ENCODE data around the gene INPP5A.
A peak's percentile ranks its signal among the peaks of the same experiment; 100 is the strongest.

Gene INPP5A

DNA sequence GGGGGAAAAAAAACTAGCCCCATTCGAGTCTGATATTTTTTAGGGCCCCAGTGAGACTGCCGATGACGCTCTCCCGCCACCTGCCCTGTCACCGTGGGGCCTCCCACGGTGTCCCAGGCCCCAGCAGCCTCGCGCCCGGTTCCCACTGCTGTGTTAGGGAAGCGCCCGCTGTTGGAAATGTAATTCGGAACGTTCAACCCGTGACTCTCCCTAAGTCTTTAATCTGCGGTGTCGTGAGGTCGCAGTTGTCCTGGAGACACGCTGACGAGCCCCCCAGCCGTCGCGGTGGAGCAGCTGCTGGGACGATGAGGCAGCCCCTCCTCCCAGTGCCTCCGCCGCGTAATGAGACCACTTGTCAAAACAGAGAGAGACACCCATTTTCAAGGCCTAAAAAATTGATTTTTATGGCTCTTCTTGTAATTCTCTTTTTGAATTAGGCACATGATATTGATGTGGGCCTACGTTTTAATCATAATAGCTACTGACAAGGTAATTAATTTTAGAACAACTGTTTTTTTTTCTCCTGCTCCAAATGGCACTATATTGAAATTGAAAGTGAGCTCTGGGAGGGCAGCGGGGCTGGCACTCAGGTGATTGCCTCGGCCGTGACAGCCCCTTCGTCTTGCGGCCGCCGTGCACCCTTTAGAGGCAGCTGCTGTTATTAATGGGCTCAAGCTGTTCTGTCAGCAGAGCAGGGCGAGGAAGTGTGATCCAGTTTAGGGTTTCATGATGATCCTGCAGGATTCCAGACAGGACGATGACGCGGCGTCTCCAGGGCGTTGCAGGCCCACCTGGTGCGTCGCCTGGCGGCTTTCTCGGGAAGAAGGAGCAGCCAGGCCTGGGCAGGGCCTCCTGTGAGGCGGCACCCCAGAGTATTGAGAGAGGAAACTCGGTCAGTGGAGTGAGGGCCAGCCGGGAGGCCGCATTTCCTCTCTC is 185.1 kb downstream of the INPP5A start:
- peak; percentile 35 for DNase-seq (ENCODE audit: low spot score)

DNA sequence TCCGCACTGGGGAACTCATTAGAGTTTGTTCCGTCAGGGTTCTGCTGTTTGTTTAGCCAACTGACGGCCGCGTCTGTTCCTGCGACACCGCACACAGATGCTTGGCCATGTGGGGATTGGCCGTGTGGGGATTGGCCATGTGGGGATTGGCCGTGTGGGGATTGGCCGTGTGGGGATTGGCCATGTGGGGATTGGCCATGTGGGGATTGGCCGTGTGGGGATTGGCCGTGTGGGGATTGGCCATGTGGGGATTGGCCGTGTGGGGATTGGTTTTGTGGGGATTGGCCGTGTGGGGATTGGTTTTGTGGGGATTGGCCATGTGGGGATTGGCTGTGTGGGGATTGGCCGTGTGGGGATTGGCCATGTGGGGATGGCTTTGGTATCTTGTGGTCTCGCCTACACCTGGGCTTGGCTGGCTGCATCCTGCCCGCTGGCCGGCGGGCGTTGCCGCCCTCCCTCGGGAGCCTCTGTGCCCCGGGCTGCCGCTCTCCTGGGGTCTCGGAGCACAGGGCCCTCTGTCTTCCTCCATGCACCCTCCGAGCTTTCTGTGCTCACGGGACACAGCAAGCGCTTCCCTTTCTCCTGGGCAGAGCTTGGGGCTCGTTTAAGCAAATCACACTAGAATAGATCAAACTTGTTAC is 185.9 kb downstream of the INPP5A start:
- no peak for DNase-seq (ENCODE audit: low spot score)

DNA sequence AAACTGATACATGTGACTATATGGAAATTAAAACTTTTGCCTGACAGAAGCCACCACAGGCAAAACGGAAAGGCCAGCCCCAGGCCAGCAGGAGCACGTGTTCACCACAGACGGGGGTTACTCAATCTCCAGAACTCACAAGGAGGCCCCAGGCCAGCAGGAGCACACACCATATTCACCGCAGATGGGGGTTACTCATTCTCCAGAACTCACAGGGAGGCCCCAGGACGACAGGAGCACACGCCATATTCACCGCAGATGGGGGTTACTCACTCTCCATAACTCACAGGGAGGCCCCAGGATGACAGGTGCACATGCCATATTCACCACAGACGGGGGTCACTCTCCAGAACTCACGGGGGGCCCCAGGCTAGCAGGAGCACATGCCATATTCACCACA is 186.9 kb downstream of the INPP5A start:
- DNase-seq (ENCODE audit: low spot score), result no peak

DNA sequence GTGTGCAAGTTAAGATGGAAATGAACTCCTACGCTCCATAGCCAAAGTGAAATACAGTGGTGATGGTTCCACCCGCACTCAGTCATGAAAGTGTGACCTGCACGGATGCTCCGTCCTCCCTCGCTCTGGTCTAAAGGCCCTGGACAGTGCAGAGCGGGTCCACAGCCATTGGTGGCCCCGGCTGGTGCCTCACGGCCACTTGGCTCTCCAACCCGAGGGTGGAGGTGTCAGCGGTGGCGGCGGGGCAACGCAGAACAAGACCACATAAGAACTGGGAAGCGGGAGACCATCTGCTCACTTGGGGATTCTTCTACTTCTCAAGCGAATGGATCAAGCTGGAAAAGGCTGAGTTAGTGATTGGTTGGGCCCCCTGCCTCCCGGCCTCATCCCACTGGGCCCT is 187.6 kb downstream of the INPP5A start:
- no peak for DNase-seq (ENCODE audit: low spot score)

DNA sequence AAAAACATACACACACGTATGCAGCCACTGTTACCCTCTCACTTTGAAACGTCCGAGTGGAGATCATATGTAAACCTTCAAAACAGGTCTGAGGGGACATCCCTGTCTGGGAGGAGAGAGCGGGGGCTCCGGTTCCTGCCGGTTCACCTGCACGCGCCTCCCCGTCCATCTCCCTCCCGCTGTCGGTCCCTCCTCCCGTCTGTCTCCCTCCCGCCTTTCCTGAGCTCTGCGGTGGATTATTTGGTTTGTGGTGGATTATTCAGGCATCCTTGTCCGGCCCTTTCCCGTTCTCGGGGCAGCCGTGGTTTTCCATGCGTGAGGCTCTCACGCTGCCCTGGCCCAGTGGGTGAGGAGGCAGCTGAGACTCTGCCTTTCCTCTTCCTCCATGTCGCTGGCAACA is 188.6 kb downstream of the INPP5A start:
- DNase-seq (ENCODE audit: low spot score), result no peak

DNA sequence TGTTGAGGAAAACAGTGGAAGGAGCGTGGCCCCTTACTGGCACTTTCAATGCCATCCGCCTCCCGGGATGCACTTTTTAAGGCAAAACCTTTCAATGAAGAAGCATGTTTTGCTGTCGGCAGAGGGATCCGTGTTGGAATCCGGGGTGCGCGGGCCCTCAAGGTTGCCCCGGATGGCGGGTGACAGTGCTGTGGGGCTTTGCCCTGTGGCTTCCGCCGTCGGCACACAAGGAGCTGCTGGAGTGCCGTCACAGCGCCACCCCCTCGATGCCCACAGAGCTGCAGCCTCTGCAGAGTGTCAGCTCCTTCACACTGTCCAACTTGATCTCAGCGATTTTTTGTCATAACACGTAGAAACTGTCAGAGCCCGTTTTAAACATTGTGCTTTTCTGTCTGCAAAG is 189.4 kb downstream of the INPP5A start:
- no peak for DNase-seq (ENCODE audit: low spot score)

DNA sequence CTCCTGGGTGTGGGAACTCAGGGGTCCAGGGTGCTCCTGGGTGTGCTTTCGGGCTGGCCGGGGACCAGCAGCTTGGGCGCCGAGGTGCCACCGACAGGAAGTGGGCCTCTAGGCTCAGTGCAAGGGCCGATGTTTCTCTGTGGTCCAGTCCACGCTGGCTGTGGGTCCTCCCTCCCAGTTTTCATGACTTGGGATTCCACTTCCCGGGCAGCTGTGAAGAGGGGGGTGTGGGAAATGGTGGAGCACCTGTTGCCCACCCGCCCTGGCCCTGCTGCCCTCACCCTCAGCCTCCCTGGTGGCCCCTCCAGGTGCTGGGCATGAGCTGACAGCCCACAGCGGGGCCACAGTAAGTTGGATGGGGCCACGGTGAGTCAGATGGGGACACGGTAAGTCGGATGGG is 189.8 kb downstream of the INPP5A start:
- DNase-seq (ENCODE audit: low spot score), result no peak

DNA sequence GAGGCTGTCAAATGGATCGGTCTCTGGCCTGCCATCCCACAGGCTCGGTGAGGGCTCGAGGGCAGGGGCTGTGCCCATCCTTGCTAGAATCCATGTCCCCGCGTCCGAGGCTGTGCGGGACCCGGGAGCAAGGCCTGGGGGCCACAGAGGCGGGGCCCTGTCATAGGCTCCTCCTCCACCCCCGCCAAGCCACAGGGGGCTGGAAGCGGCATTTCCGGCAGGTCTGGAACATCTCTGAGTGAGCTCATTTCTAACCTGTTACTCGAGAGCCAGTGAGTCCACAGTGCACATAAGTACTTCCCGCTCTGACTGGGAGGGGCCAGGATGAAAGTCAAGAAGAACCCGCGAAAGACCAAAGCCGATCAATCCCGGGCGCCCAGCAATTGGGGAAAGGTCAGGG is 190.7 kb downstream of the INPP5A start:
- no peak for DNase-seq (ENCODE audit: low spot score)

DNA sequence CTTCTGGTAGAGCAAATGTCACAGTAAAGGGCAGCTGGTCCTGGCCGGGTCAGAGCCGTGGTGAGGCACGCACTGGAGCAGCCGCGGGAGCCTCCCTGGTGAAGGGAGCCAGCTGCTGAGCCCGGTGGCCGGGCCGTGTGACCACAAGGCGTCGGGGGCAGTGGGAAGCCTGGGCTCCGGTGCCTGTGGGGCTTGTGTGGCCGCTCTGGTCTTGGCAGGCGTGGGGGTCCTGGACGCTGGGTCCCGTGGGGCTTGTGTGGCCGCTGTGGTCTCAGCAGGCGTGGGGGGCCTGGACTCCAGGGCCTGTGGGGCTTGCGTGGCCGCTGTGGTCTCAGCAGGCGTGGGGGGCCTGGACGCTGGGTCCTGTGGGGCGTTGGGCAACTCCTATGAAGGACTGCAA is 191.2 kb downstream of the INPP5A start:
- DNase-seq (ENCODE audit: low spot score), result no peak

DNA sequence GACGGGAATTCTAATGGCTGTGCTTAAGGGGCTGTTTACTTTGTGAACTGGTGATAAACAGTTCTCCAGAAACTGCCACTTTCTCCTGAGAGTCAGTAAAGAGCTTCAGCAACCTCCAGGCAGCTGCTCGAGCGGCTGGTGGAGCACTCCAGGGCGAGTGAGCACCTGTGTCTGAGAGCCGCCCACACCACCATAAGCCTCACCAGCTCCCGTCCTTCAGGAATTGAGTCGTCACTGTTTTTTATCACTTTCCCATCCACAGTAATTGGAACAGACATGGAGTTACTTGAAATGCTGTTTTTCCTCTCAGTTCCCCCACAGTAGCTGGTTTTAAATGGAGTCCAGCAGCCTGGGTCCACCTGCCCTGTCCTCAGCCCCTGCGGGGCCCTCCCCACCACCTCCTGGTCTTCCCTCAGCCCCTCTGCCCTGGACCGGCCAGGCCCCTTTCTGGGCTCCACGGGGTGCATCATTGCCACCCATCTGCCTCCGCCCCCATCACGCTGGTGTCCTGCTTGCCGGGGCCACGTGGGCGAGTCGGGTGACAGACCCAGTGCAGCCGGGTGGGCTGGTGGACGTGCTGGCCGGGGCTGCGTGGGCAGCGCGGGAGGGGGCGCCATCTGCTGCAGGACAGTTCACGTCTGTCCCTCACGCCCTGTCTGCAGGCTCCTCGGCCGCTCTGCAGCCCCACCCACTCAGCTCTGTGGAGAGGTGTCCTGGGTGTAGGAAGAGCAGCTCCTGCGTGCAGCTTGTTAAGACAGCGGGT is 192.4 kb downstream of the INPP5A start:
- no peak for DNase-seq (ENCODE audit: low spot score)

DNA sequence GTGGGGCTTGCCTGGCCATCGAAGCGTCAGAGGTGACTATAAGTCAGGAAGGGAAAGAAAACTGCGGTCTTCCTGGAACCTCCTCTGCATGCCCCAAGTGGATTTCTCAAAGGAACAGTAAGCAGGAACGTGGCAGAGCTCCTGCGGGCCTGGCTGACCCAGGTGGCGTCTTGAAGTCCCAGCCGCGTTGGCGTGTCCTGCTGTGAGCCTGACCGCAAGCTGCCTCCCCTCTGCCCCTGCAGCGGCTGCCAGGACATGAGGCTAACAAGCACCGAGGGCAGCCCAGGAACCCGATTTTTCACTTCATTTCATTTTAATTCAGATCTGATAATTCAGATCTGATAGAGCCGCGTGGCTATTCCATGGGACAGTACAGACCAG is 193.0 kb downstream of the INPP5A start:
- DNase-seq (ENCODE audit: low spot score), result no peak

DNA sequence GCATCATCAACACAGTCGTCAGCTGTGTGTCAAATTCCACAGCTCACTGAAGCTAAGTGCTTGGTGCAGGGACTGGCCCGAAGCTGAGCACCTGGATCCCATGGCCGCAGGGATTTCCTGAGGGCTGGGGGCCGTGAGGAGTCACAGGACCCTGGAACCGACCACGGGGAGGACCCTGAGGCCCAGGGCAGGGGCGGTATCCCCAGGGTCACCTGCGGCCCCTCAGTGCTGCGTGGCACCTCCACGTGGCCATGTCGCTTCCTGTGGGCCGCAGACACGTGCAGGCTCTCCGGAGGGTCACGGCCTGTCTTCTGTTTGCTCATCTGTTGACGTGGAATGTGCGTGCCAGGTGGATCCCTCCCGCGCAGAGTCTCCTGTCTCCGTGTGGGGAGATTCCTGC is 194.9 kb downstream of the INPP5A start:
- DNase-seq (ENCODE audit: low spot score), result no peak

DNA sequence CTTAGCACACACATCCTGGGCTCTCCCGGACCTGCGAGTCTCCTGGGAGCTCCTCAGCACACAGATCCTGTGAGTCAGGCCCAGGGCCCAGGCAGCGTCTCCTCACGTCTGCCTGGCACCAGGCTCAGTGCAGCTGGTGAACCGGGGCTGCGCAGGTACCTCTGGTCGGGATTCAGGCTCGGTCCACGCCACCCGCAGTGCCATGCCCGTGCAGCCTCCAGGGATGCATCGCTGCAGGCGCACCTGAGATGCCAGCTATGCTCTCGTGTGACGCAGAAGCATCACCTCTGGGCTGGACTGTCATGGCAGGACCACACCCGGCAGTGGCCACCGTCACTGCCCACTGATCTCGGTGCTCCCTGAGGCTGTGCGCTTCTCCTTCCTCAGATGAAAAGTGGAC is 196.3 kb downstream of the INPP5A start:
- DNase-seq (ENCODE audit: low spot score), result no peak

DNA sequence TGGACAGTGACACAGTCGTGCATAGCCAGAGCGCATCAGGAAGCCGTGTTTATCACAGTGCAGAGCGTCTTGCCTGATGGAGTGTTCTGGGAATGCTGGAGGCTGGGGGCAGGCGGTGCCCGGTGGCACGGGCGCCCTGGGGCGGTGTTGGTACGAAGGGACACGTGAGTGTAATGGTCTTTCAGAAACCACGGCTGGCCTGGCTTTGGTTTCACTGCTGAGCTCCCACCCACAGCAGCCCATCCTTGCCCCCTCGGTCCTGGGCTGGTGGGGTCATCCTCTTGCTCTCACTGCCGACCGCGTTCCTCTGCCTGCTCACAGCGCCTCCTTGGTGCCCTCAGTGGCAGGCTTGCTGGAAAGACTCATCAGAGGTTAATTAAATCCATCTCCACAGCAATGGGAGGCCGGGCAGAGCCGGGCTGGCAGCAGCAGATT is 197.8 kb downstream of the INPP5A start:
- DNase-seq (ENCODE audit: low spot score), result no peak

DNA sequence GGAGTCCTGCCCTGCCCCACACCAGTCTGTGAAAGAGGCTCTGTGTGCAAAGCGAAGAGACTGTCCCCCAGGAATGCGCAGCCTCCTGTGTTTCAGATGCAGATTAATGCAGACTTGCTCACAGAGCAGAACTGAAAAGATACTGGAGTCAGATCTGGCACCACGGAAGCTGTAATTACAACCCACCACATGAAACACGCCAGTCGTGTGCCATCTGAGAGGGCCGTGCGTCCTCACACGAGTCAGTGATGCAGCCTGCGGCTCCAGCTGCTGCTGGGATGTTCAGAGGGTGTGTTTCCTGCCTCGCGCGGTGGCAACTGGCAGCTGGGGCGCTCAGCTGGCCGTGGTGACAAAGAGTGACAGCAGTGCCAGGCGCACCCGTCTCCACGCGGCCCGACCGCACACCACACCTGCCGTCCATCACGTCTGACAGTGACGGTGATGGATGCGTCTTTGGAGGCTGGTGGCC is 198.4 kb downstream of the INPP5A start:
- no peak for DNase-seq (ENCODE audit: low spot score)

DNA sequence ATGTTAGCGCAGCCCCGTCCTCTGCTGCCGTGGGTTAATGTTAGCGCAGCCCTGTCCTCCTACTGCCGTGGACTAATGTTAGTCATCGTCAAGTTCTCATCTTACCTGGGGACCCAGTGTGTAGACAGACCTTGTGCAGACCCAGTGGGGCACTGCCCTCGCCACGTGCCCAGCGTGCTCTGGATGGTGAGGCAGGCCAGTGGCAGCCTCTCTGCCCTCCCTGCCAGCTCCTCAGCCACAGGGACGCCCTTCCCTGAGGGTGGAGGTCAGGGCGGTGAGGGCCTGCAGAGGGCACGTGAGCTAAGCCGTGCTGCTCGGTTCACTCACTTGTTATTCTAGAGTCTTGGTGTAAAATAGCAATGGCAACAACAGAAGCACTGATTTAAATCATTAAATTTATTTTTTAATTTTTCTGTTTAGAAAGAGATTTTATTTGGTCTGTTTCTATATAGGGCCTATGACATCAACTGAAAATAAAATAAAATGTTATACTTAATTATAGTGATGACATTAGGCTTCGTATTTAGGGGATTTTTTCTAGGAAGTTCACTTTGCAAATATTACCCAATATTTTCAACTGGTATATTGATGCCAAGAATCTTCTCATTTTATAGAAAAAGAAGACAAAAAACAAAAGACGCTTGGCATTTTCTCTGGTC is 199.9 kb downstream of the INPP5A start:
- no peak for DNase-seq (ENCODE audit: low spot score)

DNA sequence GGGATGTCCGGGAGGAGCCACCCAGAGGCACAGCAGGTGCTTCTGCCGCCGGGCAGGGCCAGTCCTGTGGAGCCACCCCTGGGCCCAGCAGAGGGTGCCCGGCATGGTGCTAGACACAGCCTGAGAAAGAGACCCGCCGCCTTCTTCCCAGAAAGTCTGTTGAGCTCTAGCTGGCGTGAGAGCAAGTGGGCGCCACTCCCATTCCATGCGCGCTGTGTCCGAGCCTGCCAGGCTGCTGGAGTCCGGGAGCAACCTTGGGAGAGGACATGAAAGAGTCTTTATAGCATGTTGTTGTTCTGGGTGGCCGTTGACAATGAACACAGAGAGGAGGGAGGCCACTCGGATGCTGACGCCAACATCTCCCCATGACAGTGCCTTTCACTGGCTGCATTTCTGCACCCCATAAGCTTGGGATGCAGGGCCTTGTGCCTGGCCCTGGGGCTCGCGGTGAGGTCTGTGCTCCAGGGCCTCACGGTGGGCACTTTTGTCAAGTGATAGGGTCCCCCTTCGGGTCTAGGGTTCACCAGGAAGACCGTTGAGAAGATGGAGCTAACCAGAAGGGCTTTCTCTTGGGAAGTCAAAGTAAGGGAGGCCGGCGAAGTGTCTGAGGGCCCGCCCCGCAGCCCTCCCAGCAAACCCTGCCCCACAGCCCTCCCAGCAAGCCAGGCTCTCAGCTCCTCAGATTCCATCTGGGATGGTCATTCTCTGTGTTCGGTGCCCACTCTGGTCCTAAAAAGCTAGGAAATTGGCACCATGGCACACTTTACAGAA is 201.1 kb downstream of the INPP5A start:
- DNase-seq (ENCODE audit: low spot score), result no peak

DNA sequence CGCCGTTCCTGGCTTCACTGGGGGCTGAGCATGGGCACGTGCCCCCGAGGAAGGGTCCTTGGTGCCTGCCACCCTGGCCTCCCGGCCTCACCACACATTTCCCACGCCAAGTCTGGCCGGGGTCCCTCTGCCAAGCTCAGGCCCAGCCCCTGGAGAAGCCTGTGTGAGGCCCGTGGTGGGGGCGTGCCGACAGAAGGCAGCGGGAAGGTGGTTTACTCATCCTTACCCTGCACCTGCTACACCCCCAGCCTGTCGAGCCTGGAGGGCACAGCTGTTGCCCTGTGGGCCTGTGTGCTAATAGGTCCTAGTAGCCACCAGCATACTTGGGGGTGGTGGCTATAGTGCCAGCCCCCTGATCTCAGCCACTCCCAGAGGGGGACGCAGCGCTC is 201.6 kb downstream of the INPP5A start:
- DNase-seq (ENCODE audit: low spot score), result no peak

DNA sequence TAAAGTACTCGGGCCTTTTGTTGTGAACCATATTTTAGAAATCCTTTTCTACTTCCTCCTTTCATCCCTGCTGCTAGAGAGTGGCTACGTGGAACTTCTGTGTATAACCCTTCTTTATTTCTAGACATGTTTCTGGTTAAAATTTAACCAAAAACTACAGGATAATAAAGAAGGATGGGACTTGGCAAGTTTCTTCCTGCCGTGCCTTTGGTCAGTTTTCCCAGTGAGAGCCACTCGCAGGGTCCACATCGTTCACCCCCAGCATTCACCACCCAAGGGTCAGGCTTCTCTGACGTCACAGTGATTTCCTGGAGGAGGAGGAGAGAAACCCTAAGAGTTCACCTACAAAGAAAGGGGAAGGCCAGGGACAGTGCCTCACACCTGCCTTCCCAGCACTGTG is 203.0 kb downstream of the INPP5A start:
- DNase-seq (ENCODE audit: low spot score), result no peak

DNA sequence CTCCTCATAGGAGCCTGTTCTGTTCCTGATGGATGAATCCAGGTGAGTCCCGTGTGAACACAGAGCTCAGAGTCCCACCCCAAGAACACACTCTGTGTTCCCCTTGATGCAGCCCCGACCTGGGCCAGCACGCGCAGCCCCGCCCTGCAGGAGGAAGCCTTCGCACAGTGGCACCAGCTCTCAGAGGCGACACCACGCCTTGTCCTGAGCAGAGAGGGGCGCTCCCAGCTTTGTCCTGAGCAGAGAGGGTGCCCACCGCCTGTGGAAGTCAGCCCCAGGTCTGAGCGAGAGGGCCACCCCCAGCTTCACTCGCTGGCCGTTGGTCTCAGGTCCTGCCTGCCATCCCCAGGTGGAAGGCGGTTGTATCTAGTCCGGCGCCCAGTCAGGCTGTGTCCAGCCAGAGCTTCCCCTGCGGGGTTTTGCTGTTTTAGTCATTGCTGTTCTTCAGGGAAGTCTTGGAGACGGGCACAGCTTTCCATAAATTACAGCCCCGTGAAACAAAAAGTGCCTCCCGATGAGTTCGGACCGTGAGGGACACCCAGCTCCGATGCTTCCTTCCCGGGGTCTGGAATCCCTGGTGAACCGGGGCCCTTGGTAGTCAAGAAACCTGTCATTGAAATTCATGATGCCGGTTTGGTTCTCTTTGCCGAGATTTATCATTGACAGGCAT is 204.7 kb downstream of the INPP5A start:
- no peak for DNase-seq (ENCODE audit: low spot score)

DNA sequence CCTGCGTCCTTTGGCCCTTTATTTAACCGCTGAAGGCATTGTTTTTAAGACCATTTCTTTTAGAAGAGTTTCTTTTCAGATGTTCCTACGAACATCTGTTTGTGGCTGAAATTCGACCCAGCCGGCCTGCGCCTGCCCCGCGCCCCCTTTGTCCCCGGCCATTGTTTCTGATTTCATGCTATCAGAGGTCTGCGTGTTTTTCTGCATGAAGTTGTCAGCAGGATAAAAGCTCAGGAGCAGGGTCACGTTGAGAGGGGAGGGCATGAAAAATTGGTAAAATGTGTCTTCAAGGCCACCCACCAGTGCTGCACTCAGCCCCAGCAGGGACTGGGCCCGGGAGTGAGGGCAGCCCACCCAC is 205.2 kb downstream of the INPP5A start:
- no peak for DNase-seq (ENCODE audit: low spot score)

All from kidney capillary endothelial cell (primary cell).